Stimulated activated CD4-positive, alpha-beta T cell treated with anti-CD3 and anti-CD28 coated beads, Interleukin-12 subunit alpha, Interleukin-12 subunit beta, amount 100 ng/mL, for 4 hours (primary cell): Measurements from ENCODE around the gene PCGF3.
"Not testable (repeated sequence)": the region's sequence is repeated elsewhere in the genome, so short reads cannot be mapped to it uniquely, and the experiment has no call there.

Experiments used
- DNase-seq: peaks from one replicate; pipeline ENCODE4 v3.0.0-alpha.2; 2020

Gene PCGF3

DNA sequence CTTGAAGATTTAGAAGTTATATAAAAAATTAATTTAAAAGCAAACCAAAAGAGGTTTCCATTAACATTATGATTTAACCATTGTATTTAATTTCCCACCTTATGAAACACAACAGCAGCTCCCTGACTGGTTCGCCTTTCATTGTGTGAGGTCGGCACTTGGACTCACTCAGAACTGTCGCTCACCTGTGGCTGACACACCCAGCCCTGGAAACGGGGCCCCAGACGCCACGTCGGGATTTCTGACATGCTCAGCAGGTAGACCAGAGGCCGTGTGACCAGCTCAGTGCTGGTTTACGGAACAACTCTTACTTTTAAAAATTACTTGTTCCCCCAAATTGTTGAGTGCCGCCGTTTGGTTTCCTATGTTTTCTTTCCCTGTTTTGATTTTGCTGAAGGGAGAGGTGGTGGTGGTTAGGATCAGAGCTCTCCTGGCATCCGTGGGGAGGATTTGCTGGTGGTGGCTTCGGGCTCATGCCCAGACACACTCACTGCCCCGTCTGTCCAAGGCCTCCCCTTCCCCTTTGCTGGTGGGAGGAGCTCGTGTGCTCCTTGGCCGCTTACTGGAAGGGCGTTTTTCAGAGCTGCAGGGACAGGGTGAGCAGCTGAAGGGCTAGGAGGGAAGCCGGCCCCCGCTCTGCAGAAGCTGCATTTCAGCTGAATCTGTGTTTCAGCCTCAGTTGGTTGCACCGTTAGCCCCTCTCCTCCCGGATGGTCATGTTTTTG is 61.1 kb downstream of the PCGF3 start:
- DNase-seq, result no peak

DNA sequence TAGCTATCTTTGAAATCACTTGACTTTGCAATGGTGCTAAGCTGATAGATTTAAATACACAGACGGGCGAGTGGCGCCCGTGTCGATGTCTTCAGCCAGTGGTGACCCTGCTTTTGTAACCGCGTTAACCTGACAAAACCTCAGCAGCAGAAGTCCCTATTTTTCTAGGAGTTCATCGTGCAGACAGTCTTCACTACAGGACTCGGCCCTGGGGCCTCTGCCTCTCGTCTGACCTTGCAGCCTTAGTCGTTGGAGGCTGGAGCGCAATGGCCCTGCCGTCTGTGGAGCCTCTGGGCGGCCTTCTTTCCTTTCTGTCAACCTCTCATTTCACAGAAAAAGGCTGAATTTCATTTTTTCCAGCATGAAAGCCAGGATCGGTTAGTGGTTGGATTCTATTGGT is 62.4 kb downstream of the PCGF3 start:
- DNase-seq, result no peak

GRCh38 chr4:768995-769394 is 63.4 kb downstream of the PCGF3 start:
- DNase-seq, result no peak

DNA sequence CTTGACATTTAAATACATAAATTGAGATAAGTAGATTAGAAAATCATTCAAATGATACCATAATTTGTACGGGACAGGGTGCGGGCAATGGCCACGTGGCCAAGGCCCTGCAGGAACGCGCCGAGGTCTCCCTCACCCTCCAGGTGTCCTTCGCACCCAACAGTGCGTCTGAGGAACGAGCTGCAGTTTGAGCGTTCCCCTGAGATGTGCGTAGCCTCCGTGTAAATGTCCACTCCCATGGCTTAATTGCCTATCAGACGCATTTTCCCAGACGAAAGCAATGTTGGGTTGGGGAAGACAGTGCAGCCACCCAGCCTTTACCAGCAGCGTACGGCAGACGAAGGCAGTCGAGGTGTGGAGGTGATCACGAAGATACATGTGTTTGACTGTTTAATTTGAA is 63.9 kb downstream of the PCGF3 start:
- DNase-seq, result no peak

- DNase-seq, result no peak
Observed at GRCh38 chr4:770022-770421, 64.4 kb downstream of the PCGF3 start.

DNA sequence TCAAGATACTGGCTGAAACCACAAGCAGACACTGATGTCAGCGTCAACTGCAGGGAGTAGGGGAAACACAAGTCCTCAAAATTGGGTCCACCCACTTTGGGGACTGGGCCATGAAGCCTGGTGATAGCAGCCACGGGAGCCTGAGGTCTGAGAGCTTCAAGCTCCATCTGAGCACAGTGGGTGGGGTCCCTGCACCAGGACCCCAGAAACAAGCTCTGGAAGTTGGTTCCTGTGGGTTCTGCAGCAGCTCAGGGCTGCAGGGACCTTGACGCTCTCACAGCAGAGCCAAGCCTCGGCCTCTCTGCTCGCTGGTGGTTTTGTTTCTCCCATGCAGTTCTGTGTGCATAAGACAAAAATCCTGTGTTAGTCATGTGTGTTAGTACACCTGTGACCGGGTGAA is 65.8 kb downstream of the PCGF3 start:
- DNase-seq, result no peak

- DNase-seq, result no peak
Observed at GRCh38 chr4:772118-772517, 66.5 kb downstream of the PCGF3 start.

DNA sequence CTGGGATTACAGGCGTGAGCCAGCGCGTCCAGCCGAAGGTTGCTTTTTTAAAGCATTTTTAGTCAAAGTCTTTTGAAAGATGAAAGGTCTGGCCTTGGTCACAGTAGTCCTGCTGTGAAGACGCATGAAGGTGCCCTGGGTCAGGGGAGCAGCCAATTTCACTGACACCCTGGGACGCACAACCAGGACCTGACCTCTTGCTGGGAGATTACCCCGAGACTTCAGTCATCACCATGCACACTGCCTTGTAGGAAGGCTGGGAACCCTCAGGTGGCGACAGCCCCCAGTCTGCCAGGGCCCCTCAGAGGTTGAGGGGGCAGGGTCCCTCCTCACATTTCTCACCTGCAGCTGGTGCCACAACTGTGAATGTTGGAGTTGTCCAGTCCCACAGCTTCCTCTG is 67.1 kb downstream of the PCGF3 start:
- no peak for DNase-seq

GRCh38 chr4:773214-773613 is 67.6 kb downstream of the PCGF3 start:
- no peak for DNase-seq

- DNase-seq, result not testable (repeated sequence)
Observed at GRCh38 chr4:774419-775092, 68.9 kb downstream of the PCGF3 start.

DNA sequence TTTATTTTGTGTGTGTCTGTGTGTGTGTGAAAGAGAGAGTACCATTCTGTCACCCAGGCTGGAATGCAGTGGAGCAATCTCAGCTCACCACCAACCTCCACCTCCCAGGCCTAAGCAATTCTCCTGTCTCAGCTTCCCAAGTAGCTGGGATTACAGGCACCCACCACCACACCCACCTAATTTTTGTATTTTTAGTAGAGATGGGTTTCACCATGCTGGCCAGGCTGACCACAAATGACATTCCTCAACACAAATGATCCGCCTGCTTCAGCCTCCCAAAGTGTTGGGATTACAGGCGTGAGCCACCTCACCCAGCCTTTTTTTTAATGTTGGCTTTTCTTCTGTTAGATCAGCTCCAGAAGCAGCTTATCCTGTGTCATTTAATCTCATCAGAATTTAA is 69.9 kb downstream of the PCGF3 start:
- DNase-seq, result not testable (repeated sequence)

- no peak for DNase-seq
Observed at GRCh38 chr4:776743-777441, 71.3 kb downstream of the PCGF3 start.

DNA sequence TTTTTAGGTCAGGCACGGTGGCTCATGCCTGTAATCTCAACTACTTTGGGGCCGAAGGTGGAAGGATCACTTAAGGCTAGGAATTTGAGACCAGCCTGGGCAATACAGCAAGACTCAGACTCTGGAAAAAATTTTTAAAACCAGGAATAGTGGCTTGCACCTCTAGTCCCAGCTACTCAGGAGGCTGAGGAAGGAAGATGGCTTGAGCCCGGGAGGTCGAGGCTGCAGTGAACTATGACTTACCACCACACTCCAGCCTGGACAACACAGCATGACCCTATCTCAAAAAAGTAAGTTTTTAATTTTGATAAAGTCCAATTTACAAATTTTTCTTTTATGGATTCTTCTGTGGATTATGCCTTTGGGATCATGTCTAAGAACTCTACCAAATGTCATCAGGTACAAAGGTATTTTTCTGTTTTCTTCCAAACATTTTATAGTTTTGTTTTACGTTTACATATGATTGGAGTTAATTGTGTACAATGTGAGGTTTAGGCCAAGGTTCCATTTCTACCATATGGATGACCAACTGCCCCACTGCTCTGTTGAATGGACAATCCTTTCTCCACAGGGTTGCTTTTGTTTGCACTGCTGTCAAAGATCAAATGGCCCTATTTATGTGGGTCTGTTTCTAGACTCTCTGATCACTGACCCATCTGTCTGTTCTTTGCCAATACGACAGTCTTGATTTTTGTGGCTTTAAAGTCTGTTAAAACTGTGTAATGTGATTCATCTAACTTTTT is 72.1 kb downstream of the PCGF3 start:
- DNase-seq, result no peak

- DNase-seq, result no peak
Observed at GRCh38 chr4:779555-779954, 73.9 kb downstream of the PCGF3 start.

GRCh38 chr4:780255-780654 is 74.6 kb downstream of the PCGF3 start:
- not testable (repeated sequence) for DNase-seq

- DNase-seq, result no peak
Observed at GRCh38 chr4:780716-781492, 75.3 kb downstream of the PCGF3 start.

DNA sequence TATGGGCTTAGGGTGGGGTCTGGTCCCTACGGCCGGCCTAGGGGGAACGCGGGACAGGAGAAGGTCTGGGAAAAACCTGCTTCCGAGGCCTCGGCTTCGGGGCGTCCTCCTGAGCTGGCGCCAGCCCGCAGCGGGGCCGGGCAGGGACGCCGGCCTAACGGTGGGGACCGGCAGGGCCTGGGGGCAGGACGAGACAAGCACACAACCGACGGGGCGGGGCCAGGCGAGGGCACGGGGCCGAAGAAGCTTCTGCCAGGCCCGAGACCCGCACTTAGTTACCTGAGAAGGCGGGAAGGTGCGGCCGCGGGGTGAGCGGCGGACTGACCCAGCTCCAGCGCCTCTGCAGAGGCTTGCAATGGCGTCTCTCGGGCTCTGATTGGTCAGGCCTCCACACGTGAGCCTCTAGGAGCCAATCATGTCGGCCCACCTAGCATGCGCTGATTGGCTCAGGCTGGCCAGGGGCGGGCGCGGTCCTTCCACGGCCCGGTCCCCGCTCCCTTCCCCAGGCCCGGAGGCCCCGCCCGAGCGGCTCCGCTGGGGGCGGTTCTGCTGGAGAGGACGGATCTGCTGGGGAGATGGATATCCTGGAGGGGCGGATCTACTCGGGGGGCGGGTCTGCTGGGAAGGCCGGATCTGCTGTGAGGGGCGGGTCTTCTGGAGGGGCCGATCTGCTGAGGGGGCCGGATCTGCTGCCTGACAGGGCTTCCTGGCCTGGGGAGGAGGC is 76.0 kb downstream of the PCGF3 start:
- DNase-seq, result peak; percentile 96

DNA sequence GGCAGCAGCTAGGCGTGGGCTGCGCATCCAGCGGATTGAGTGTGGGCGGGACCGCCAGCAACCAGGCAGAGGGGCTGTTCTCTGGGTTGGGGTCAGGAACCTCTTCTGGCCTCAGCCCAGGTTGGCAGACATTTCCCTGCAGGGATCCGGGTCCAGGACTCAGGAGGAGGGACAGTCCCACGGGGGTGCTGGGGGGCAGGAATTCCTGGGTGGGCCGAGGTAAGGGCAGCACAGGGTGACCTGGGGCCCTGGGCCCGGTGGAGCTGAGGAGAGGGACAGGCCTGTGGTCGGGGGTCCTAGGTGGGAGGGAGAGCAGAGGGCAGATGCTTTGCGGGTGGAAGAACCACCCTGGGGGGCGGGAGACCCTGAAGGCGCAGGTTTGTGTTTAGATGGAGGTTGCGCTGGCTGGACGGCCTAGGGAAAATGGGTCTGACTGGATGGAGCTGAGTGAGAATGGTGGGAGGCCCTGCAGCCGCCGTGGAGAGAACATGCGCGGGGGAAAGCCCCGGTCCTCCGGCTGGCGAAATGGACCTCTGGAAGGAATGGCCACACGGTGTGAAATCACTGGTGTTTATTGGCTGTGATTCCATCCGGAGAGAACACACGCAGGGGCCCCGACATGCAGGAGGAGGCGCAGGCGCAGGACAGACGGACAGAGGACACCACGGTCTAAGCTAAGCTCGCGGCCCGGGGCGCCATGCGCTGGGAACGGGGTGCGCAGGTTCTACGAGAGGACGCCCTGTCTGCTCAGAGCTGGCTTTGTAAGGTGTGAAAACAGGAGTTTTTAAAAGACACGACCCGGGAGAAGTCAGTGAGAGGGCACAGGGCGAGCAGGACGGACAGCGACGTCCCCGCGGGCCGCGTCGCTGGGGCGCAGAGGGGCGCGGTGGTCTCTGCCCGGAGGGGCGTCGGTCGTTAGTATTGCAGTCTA is 79.0 kb downstream of the PCGF3 start:
- DNase-seq, result no peak

GRCh38 chr4:785332-786073 is 79.9 kb downstream of the PCGF3 start:
- no peak for DNase-seq
